ENCODE data around the gene SMAD7.

SMAD7 gene

DNA sequence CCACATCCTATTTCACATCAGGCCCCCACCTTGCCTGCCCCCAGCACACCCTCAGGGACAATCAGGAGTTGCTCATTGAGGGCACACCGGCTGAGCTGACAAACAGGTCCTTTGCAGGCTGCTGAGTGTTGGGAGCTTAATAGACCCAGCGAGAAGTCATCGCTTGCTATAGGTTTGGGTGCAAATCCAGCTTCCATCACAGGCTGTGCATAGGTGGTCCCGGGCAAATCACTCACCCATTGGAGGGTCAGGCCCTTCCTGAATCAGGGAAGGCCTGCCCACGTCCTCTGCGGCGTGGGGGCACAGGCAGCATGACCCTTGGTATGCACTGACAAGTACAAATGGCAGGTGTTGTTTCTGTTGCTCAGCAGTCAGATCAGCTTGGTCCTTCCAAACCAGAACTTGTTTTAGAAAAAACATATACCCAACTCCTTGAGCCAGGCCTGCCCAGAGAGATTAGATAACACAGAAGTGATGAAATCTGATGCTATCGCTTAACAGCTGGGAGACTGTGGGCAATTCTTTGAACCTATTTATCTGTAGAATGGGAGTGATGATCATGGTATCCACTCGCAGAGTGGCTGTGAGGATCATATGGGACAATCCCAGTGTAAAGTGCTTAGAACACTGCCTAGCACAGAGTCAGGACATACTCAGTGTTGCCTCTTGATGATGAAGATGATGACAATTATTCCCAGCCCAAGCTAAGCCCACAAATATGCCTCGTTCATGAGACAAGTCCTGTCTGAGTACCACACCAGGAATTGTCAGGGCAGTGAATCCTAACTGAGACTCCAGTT lies 34.9 kb downstream of the SMAD7 start:
- no peak for DNase-seq (ENCODE audit: low read depth)
- TF ChIP-seq, protein P1, sequence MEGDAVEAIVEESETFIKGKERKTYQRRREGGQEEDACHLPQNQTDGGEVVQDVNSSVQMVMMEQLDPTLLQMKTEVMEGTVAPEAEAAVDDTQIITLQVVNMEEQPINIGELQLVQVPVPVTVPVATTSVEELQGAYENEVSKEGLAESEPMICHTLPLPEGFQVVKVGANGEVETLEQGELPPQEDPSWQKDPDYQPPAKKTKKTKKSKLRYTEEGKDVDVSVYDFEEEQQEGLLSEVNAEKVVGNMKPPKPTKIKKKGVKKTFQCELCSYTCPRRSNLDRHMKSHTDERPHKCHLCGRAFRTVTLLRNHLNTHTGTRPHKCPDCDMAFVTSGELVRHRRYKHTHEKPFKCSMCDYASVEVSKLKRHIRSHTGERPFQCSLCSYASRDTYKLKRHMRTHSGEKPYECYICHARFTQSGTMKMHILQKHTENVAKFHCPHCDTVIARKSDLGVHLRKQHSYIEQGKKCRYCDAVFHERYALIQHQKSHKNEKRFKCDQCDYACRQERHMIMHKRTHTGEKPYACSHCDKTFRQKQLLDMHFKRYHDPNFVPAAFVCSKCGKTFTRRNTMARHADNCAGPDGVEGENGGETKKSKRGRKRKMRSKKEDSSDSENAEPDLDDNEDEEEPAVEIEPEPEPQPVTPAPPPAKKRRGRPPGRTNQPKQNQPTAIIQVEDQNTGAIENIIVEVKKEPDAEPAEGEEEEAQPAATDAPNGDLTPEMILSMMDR (IDR thresholded peaks at IDR 0.05; ENCODE audit: low read depth, low read length, missing control alignments): no peak
- in situ Hi-C loops (cut with HindIII; ENCODE audit: low sequenced_read_pairs): no loop called here
- no peak overlapping the region for H3K4me3 ChIP-seq (ENCODE audit: low read depth, low read length)

DNA sequence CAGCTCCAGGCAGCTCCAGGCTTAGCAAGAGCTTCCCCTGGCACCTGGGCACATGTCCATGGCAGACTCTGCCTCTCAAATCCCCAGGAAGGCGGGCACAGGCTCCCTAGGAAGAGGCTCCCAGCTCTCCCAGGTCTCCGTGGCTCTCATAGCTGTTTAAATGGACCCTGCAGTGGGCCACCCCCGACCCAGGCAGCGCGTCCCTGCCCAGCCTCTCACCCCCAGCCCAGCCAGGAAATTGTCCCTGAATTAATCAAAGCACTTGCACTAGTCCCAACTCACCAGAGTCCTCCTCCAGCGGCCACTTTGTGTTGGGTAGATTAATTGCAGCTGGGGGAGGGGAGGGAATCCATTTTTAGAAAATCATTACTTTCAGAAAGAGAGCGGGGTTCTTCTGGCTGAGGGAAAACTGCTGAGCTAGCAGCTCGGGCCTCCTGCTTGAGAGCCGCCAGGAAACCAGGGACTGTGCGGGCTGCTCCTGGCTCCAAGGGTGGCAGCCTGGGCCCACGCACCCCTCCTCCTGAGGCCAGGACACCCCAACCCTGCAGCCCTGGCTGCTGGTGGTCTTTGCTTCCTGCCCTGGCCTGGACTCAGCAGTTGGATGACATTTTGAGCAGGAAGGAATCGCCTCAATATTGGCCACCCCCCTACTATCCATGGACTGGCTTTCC lies 36.0 kb downstream of the SMAD7 start:
- in situ Hi-C loops (cut with HindIII; ENCODE audit: low sequenced_read_pairs): no loop called here

GRCh38 chr18:48913775-48914174 lies 37.0 kb downstream of the SMAD7 start:
- DNase-seq (ENCODE audit: low read depth): no peak
- H3K4me3 ChIP-seq (ENCODE audit: low read depth, low read length): no peak overlapping the region
- in situ Hi-C loops (cut with HindIII; ENCODE audit: low sequenced_read_pairs): no loop called here
- TF ChIP-seq, protein P1 (IDR thresholded peaks at IDR 0.05; ENCODE audit: low read depth, low read length, missing control alignments): no peak

More for the DNA sequence above, 36.0 kb downstream of the SMAD7 start:
- no peak for DNase-seq (ENCODE audit: low read depth)
- H3K4me3 ChIP-seq (ENCODE audit: low read depth, low read length): no peak overlapping the region
- TF ChIP-seq, protein P1 (IDR thresholded peaks at IDR 0.05; ENCODE audit: low read depth, low read length, missing control alignments): no peak

DNA sequence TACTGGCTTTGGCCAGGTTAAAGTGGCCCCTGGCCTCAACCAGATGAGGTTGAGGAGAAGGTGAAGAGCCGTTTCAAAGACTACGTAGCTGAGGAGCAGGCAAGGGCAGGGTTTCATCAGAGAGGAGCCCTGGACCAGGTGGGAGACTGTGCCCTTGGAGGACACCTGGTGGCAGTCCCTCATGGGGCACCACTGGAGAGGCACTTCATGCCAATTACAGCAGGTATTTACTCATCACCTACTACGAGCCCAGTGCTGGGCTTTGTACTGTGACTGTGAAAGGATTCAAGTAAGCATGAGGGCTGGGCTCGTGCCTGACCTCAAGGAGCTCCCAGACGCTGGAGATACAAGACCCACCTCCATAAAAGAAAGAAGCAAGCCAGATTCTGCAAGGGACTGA lies 37.6 kb downstream of the SMAD7 start:
- in situ Hi-C loops (cut with HindIII; ENCODE audit: low sequenced_read_pairs): no loop called here
- DNase-seq (ENCODE audit: low read depth): no peak

DNA sequence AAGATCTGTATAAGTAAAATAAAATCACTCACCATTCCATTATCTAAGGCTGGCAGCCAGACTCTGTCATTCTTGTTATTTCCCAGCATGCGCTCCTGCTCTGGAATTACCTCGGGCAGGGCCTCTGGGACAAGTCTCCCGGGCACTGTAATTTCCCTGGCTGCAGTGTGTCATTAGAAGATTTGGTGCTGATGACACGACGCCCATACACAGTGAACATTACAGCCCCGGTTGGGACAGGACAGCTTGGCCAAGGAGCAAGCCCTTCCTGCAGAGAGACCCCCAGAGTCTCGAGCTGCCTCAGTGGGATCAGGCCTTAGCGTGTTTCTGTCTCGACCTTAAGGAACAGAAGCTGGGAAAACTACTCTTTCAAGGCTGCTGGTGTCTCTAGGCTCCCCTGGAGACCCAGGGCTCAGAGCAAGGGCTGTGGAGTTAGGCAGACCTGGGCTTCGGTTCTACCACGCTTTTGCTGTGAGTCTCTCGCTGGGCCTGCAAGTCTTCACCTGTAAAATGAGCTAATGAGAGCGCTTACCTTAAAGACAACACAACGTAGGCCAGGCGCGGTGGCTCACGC lies 39.7 kb downstream of the SMAD7 start:
- DNase-seq (ENCODE audit: low read depth): no peak
- in situ Hi-C loops (cut with HindIII; ENCODE audit: low sequenced_read_pairs): no loop called here
- TF ChIP-seq, protein P1 (IDR thresholded peaks at IDR 0.05; ENCODE audit: low read depth, low read length, missing control alignments): no peak
- H3K4me3 ChIP-seq (ENCODE audit: low read depth, low read length): no peak overlapping the region

More for the DNA sequence above, 37.6 kb downstream of the SMAD7 start:
- no peak overlapping the region for H3K4me3 ChIP-seq (ENCODE audit: low read depth, low read length)
- TF ChIP-seq, protein P1 (IDR thresholded peaks at IDR 0.05; ENCODE audit: low read depth, low read length, missing control alignments): no peak

GRCh38 chr18:48909721-48910120 lies 41.0 kb downstream of the SMAD7 start:
- no peak overlapping the region for H3K4me3 ChIP-seq (ENCODE audit: low read depth, low read length)
- in situ Hi-C loops (cut with HindIII; ENCODE audit: low sequenced_read_pairs): no loop called here
- TF ChIP-seq, protein P1 (IDR thresholded peaks at IDR 0.05; ENCODE audit: low read depth, low read length, missing control alignments): no peak
- DNase-seq (ENCODE audit: low read depth): no peak

Data from astrocyte of the cerebellum (primary cell).